SH-SY5Y (cell line): Measurements from ENCODE around the gene FGD4.

Source experiments
- GATA2 ChIP-seq: IDR thresholded peaks from 2 replicates; pipeline ENCODE4 v1.6.1; 2011; ENCODE audit warnings: mild to moderate bottlenecking, low read depth, low read length
- GATA3 ChIP-seq: IDR thresholded peaks from 2 replicates; pipeline ENCODE4 v1.6.1; 2011; ENCODE audit warnings: low read depth, mild to moderate bottlenecking, low read length, moderate library complexity

- TF ChIP-seq GATA2, result no peak
- no peak for TF ChIP-seq GATA3
These were observed 293.7 kb downstream of the FGD4 start for GRCh38 chr12:32693036-32693435.
